T-helper 2 cell treated with Interferon-gamma antibody and Interleukin-4, amounts not matched to agents 5 μg/mL and 100 μg/mL, for 36 hours (primary cell): ENCODE measurements around the gene PHC2.

Experiments
- DNase-seq: peaks from one replicate; pipeline ENCODE4 v3.0.0; 2021; ENCODE audit warnings: low spot score
- H3K27ac Mint-ChIP-seq: one replicate; pipeline ENCODE4 v1.8.0; 2021; ENCODE audit warnings: mild to moderate bottlenecking, mixed read lengths
- H3K27me3 Mint-ChIP-seq: one replicate; pipeline ENCODE4 v1.8.0; 2021; ENCODE audit warnings: low read depth, mixed read lengths
- H3K36me3 Mint-ChIP-seq: one replicate; pipeline ENCODE4 v1.8.0; 2021; ENCODE audit warnings: low read depth, mixed read lengths
- H3K4me1 Mint-ChIP-seq: one replicate; pipeline ENCODE4 v1.8.0; 2021; ENCODE audit warnings: low read depth, mixed read lengths
- H3K4me3 Mint-ChIP-seq: one replicate; pipeline ENCODE4 v1.8.0; 2022; ENCODE audit warnings: mild to moderate bottlenecking, moderate library complexity, mixed read lengths
- H3K9me3 Mint-ChIP-seq: one replicate; pipeline ENCODE4 v1.8.0; 2021; ENCODE audit warnings: mixed read lengths

Gene PHC2

DNA sequence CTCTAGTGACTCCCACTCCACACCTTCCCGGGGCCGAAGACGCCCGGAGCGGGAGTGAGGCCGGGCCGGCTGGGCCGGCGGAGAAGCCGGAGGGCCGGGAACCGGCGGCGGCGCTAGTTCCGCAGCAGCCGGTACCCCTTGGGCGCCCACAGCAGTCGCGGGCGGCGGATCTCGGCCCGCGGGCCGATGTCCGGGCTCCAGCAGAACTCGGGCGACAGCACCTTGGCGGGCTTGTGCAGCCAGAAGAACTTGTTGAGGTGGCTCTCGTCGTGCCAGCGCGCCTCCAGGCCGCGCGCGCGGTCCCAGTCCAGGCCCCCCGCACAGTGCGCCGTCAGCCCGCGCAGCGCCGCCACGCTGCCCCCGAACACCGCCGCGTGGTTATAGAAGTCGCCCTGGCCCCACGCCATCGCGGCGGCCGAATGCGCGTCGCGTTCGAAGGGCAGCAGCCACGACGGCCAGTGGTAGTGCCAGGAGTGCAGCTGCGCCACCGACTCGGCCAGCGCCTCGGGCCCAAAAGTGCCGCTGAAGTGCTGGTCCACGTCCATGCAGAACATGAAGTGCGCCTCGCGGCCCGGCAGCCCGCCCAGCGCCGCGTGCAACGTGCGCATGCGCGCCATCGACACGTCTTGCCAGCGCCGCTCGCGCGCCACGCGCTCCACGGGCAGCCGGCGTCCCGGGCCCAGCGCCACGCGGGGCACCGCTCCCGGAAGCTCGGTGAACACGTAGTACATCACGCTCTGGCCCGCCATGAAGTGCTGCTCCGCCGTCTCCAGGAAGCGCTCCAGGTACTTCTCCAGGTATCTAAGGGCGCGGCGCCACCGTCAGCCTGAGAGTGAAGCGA, 124.0 kb downstream of the PHC2 start:
- DNase-seq, result no peak
- H3K27ac Mint-ChIP-seq, result no peak overlapping the region
- peaks cover 11% of the 10 kb centered on the region for H3K9me3 Mint-ChIP-seq
- H3K4me3 Mint-ChIP-seq, result no peak overlapping the region
- H3K36me3 Mint-ChIP-seq, result peaks cover 15% of the 10 kb centered on the region
- H3K4me1 Mint-ChIP-seq, result peaks cover 21% of the 10 kb centered on the region
- H3K27me3 Mint-ChIP-seq, result peaks cover 24% of the 10 kb centered on the region

DNA sequence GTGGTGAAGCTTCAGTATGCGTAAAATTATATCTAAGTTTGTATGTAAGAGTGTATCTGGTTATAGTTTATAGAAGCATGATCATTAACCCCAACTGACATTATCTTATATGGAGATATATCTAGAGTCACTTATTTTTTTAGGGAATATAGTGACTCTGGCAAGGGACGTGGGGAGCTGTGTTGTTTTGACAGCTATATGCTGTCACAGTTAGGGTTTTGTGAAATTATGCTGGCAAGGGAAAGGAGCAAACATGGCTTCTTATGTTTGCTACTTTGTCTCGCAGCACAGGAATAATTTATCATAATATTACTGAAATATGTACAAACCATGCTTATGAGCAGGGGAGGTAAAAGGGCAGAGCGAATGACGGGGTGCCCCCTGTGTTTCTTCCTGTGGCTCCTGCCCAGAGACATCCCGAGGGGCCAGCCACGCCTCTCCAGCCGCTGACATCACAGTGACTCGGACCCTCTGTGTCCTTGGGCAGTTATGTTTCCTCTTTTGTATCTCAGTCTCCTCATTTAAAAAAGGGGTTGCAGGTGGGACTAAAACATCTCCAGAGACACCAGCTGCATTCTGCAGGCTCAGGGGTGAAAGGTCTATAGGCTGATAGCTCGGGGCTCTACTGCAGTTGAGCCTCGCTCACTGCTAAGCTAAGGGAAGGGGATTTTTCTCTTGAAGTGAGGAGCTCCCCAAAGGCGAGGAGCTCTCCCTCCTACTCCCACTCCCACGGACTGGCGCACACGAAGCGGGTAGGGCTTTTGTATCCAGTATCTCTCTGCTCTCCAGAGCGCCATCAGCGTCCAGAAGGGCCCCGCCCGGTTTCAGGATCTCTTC, 124.9 kb downstream of the PHC2 start:
- Mint-ChIP-seq H3K36me3 (peaks cover 17% of the 10 kb centered on the region), H3K9me3 (peaks cover 17% of the 10 kb centered on the region), H3K4me1 (peaks cover 21% of the 10 kb centered on the region), H3K27me3 (peaks cover 21% of the 10 kb centered on the region), H3K4me3 (no peak overlapping the region), H3K27ac (no peak overlapping the region)
- no peak for DNase-seq

DNA sequence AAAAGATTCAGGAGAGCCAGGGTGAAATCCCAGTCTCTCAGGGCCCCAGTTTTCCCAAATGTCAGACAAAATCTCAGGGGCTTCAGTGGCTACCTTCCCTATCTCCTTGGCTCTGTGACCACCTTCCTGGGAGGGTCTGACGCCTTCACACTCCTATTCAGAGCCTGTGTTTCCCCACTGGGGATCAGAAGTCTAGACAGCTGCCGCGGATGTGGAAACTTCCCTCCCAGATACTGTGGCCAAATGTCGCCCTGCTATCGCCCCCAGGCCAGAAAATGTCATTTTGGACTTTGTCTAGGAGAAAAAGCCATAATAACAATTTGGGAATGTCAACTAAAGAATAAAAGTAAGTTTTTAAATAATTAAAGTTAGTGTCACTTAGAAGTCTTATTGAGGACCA, 125.9 kb downstream of the PHC2 start:
- Mint-ChIP-seq H3K9me3 (peaks cover 17% of the 10 kb centered on the region), H3K27me3 (peaks cover 21% of the 10 kb centered on the region), H3K4me3 (no peak overlapping the region), H3K4me1 (peaks cover 21% of the 10 kb centered on the region), H3K27ac (no peak overlapping the region), H3K36me3 (peaks cover 20% of the 10 kb centered on the region)
- DNase-seq, result no peak

- H3K27me3 Mint-ChIP-seq, result peaks cover 16% of the 10 kb centered on the region
- peaks cover 31% of the 10 kb centered on the region for H3K4me1 Mint-ChIP-seq
- peak overlapping the region; percentile 43 for H3K4me3 Mint-ChIP-seq
- H3K36me3 Mint-ChIP-seq, result peaks cover 27% of the 10 kb centered on the region
- peak overlapping the region; percentile 85 for H3K27ac Mint-ChIP-seq
- H3K9me3 Mint-ChIP-seq, result peaks cover 17% of the 10 kb centered on the region
- DNase-seq, result peak; percentile 35
Observed at GRCh38 chr1:33302325-33302724, 128.6 kb downstream of the PHC2 start.

DNA sequence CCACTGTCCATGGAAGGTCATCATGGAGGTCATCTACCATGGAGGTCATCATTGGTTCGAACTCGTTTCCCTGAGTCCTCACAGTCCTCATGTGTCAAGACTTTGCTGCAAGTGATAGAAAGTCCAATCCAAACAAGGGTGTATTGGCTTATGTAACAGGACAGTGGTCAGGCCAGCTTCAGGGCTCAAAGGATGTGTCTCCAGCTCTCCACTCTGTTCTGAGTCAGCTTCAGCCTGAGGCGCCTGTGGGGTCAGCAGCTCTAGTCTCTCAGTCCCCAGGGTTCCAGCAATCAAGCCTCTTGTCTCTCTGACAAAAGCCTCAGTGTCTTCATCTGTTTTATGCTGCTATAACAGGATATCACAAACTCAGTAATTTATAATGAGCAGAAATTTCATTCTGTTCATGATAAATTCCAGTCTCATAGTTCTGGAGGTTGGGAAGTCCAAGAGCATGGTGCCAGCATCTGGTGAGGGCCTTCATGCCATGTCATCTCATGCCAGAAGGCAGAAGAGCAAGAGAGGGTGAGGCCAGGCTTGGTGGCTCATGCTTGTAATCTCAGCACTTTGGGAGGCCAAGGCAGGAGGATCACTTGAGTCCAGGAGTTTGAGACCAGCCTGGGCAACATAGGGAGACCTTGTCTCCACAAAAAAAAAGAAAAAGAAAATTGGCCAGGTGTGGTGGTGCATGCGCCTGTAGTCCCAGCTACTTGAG, 129.5 kb downstream of the PHC2 start:
- H3K27me3 Mint-ChIP-seq, result peaks cover 15% of the 10 kb centered on the region
- DNase-seq, result no peak
- no peak overlapping the region for H3K4me3 Mint-ChIP-seq
- peaks cover 31% of the 10 kb centered on the region for H3K4me1 Mint-ChIP-seq
- H3K36me3 Mint-ChIP-seq, result peaks cover 34% of the 10 kb centered on the region
- peak overlapping the region; percentile 70 for H3K27ac Mint-ChIP-seq
- peaks cover 17% of the 10 kb centered on the region for H3K9me3 Mint-ChIP-seq

DNA sequence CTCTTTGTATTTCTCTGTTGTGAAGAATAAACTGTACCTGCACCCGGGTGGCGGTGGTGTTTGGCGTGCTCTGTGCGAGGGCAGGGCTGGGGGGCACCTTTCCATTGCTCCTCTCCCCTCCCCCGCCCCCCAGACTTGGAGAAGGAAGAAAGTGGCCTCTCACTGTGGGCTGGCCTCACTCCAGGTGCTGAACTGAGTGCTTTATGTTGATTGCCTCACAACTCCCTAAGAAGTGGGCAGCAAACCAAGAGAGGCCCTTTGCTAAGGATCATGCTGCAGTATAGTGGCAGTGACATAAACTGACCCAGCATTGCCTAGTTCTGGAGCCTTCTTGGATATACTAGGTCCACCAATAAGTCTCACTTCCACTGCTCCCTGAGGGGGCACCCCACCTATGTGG, 130.2 kb downstream of the PHC2 start:
- peak overlapping the region; percentile 31 for H3K27ac Mint-ChIP-seq
- peaks cover 17% of the 10 kb centered on the region for H3K9me3 Mint-ChIP-seq
- no peak overlapping the region for H3K4me3 Mint-ChIP-seq

DNA sequence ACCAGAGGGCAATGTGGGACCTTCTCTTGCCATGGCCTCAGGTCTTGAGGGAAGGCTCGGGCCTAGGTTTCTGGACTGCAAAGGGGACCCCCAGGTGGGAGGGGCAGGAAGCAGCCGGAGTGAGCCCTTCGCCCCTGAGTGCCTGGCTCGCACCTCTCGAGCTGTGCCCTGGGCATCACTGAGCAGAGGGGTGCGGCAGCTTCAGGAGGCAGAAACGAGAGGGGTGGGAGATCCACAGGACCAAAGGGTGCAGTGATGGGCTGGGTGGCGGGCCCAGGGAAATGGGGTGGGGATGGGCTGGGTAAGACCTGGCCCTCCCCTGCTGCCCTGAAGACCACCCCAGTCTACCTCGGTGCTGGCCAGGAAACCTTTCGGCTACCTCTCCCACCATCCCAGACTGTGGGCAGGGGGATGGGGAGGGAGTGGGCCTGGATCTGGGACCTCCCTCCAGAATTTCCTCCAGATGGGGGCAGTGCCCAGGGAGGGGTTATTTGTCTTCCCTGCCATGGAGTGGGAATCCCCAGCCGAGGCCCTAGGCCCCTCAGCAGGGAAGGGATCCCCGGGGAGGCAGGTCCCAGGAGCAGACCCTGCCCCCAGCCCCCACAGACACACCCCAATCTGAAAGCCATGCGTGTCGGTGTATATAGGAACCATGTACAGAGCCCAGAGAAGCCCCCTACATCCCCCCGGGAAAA, 131.3 kb downstream of the PHC2 start:
- Mint-ChIP-seq H3K4me1 (peaks cover 34% of the 10 kb centered on the region), H3K4me3 (no peak overlapping the region), H3K36me3 (peaks cover 39% of the 10 kb centered on the region), H3K27me3 (peaks cover under 1% of the 10 kb centered on the region), H3K9me3 (peaks cover 17% of the 10 kb centered on the region), H3K27ac (no peak overlapping the region)
- no peak for DNase-seq

More for the DNA sequence above, 130.2 kb downstream of the PHC2 start:
- DNase-seq, result no peak
- H3K36me3 Mint-ChIP-seq, result peaks cover 35% of the 10 kb centered on the region
- peaks cover 30% of the 10 kb centered on the region for H3K4me1 Mint-ChIP-seq
- H3K27me3 Mint-ChIP-seq, result peaks cover 8% of the 10 kb centered on the region

GRCh38 chr1:33298623-33299277, 132.1 kb downstream of the PHC2 start:
- Mint-ChIP-seq H3K9me3 (peaks cover 17% of the 10 kb centered on the region), H3K4me3 (no peak overlapping the region), H3K4me1 (peaks cover 31% of the 10 kb centered on the region), H3K36me3 (peaks cover 37% of the 10 kb centered on the region), H3K27ac (peak overlapping the region; percentile 11), H3K27me3 (no peaks in the 10 kb centered on the region)
- peak; percentile 42 for DNase-seq

GRCh38 chr1:33297911-33298622, 132.8 kb downstream of the PHC2 start:
- H3K27ac Mint-ChIP-seq, result peak overlapping the region; percentile 38
- peaks cover 26% of the 10 kb centered on the region for H3K4me1 Mint-ChIP-seq
- no peaks in the 10 kb centered on the region for H3K27me3 Mint-ChIP-seq
- DNase-seq, result no peak
- H3K36me3 Mint-ChIP-seq, result peaks cover 36% of the 10 kb centered on the region
- H3K4me3 Mint-ChIP-seq, result no peak overlapping the region
- H3K9me3 Mint-ChIP-seq, result peaks cover 16% of the 10 kb centered on the region

DNA sequence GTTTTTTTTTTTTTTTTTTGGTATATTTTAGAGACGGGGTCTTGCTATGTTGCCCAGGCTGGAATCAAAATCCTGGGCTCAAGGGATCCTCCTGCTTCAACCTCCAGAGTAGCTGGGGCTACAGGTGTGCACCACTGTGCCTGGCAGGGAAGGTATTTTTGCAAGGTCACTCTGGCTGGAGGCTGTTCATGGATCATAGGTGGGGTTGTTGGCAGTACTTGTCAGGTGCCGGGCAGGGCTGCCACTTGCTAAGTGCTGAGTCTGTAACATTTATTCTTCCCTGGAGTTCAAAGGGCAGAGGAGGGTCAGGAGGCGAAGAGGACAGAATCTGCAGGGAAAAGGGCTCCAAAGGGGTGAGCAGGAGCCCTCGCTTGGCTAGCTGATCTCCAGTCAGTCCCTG, 134.1 kb downstream of the PHC2 start:
- Mint-ChIP-seq H3K36me3 (peaks cover 26% of the 10 kb centered on the region), H3K9me3 (peaks cover 5% of the 10 kb centered on the region), H3K27ac (no peak overlapping the region), H3K4me1 (peaks cover 15% of the 10 kb centered on the region), H3K4me3 (no peak overlapping the region), H3K27me3 (no peaks in the 10 kb centered on the region)
- no peak for DNase-seq

DNA sequence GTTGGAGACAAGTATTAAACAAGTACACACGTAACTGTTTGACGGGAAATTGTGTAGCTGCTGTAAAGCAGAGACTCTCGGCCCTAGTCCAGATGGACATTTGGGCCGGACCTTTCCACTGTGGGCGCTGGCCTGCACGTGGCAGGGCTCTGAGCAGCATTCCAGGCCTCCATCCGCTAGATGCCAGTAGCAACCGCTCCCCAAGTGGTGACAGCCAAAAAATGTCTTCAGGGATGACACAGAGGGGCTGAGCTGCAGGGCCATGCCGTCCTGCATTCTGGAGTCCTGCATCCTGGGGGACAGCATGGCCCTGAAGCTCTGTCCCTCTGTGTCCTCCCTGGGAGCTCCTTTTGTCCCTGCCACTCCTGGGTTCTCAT, 134.8 kb downstream of the PHC2 start:
- no peak for DNase-seq
- H3K9me3 Mint-ChIP-seq, result no peaks in the 10 kb centered on the region
- H3K4me1 Mint-ChIP-seq, result peaks cover 15% of the 10 kb centered on the region
- no peak overlapping the region for H3K27ac Mint-ChIP-seq
- H3K4me3 Mint-ChIP-seq, result no peak overlapping the region
- H3K36me3 Mint-ChIP-seq, result peaks cover 25% of the 10 kb centered on the region
- no peaks in the 10 kb centered on the region for H3K27me3 Mint-ChIP-seq

DNA sequence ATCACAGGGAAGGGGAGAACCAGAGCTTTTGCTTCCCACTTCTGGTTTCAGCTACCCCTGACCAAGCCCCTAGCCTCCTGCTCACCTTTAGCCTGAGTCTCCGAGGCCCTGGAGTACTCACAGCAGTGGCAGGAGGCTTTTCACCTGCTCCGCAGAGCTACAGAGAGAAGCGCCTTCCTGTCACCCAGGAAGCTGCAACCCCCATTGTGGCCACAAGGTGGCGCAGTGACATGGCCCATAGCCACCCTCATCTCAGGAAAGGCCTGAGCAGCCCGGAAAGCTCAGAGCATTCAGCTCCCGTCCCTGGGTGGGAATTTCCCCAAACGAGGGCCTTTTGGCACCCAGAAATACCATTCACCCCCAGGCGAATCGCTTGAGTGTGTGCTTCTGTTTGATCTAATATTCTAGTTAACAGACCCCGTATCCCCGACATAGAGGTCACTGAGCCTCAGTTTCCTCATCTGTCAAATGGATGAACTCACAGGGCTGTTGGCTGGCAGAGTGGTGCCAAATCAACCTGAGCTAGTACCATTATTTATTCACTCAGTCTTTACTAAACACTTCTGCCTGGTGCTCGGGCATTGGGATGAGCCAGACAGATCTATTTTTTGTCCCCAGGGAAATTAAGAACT, 135.3 kb downstream of the PHC2 start:
- peaks cover 15% of the 10 kb centered on the region for H3K4me1 Mint-ChIP-seq

More for the DNA sequence above, 135.3 kb downstream of the PHC2 start:
- peak; percentile 81 for DNase-seq
- H3K27me3 Mint-ChIP-seq, result no peaks in the 10 kb centered on the region
- no peaks in the 10 kb centered on the region for H3K9me3 Mint-ChIP-seq
- no peak overlapping the region for H3K4me3 Mint-ChIP-seq
- peaks cover 28% of the 10 kb centered on the region for H3K36me3 Mint-ChIP-seq
- no peak overlapping the region for H3K27ac Mint-ChIP-seq
